Skin epidermis (tissue), 12 donors: Measurements from ENCODE around the gene UCP2.
A peak's percentile ranks its signal among the peaks of the same experiment; 100 is the strongest.

Source experiments
- H3K27ac ChIP-seq, 21 experiments: fragments of 200-600 bp; sonication (generic) in 11 of 21; one replicate each; pipeline ENCODE4 v1.5.0; 2020; ENCODE audit warnings: mild to moderate bottlenecking in 3 of 21, inconsistent platforms in 2 of 21, moderate library complexity in 2 of 21
- H3K4me3 ChIP-seq, 7 experiments: fragments of 200-600 bp; sonication (generic) in 2 of 7; one replicate each; pipeline ENCODE4 v1.5.0; 2020; ENCODE audit warnings: inconsistent platforms in 2 of 7, mild to moderate bottlenecking in 2 of 7, moderate library complexity in 1 of 7

Gene UCP2

GRCh38 chr11:73976451-73977151 lies 6.0 kb downstream of the UCP2 start:
- H3K27ac ChIP-seq: peak overlapping the region in 3 of 21 experiments; percentile 10 to 92 (median 81)

GRCh38 chr11:73975479-73975757 lies 7.2 kb downstream of the UCP2 start:
- peak overlapping the region in 5 of 21 experiments; percentile 8 to 78 (median 59) for H3K27ac ChIP-seq
- H3K4me3 ChIP-seq: no peak overlapping the region

More at GRCh38 chr11:73976451-73977151, 6.0 kb downstream of the UCP2 start:
- no peak overlapping the region for H3K4me3 ChIP-seq

GRCh38 chr11:73974604-73975478 lies 7.8 kb downstream of the UCP2 start:
- H3K4me3 ChIP-seq: no peak overlapping the region
- H3K27ac ChIP-seq: peak overlapping the region in 9 of 21 experiments; percentile 5 to 78 (median 52)

DNA sequence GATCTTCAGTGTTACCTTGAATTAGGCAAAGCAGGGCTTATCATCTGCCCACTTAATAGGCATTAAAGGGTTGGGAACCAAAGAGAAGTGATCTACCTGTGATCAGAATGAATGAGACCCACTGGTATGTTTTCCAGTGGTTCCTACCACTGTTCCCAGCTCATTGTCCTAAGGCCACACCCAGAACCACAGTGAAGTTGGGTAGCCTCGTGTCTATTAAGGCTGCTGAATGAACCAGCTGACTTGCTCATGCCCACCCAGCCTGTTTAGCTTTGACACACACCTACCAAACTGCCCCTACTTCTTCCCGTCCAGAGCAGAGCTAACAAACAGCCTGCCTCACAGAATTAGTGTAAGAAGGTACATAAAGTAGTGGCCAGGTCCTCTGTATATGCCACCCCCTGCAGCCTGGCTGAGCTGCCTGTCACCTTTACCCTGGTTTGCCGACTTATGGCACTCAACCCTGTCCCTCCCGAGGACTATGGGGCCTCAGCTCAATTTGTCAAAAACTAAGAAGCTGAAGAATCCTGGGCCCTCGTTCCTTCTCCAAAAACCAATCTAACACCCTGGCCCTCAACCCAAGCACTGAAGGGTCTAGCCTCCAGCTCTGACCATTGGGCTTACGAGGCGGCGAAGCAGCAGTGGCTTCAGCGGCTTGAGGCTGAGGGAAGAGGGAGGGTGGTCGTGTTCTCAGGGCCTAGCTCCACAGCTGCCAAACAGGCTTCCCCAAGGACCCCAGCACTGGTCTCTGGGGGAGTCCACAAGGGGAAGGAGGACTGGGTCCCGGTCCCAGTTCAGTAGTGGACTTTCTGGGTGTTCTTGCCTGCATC lies 9.8 kb downstream of the UCP2 start:
- no peak overlapping the region for H3K4me3 ChIP-seq
- peak overlapping the region in 9 of 21 experiments; percentile 47 to 78 (median 59) for H3K27ac ChIP-seq

- peak overlapping the region in 2 of 21 experiments; percentile 21 to 78 for H3K27ac ChIP-seq
- H3K4me3 ChIP-seq: no peak overlapping the region
Measured at GRCh38 chr11:73972187-73972586, 10.5 kb downstream of the UCP2 start.

DNA sequence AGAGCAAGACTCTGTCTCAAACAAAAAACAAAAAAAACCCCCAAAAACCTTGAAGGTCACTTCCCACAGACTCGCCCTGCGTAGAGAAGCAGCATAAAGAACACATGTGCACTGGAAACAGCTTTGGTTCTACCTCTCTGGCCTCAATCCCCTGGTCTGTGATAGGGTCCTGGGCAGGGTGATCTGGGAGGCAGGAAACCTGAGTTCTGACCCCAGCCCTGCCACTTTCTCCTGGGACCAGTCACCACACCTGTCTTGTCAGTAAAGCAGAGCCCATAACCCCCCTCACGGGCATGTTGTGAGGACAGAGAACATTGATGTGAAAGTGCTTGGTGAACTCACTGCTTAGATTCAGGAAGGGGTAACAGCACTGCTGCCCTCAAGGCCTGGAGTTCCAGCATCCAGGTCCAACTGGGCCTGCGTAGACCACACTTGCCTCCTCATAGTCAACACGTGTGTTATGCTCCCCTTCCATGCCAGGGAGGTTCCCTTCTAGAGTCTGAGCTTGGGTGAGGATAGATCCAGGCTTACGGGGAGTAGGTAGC lies 11.4 kb downstream of the UCP2 start:
- Histone ChIP-seq H3K4me3 (no peak overlapping the region), H3K27ac (peak overlapping the region in 4 of 21 experiments; percentile 13 to 69 (median 52))

DNA sequence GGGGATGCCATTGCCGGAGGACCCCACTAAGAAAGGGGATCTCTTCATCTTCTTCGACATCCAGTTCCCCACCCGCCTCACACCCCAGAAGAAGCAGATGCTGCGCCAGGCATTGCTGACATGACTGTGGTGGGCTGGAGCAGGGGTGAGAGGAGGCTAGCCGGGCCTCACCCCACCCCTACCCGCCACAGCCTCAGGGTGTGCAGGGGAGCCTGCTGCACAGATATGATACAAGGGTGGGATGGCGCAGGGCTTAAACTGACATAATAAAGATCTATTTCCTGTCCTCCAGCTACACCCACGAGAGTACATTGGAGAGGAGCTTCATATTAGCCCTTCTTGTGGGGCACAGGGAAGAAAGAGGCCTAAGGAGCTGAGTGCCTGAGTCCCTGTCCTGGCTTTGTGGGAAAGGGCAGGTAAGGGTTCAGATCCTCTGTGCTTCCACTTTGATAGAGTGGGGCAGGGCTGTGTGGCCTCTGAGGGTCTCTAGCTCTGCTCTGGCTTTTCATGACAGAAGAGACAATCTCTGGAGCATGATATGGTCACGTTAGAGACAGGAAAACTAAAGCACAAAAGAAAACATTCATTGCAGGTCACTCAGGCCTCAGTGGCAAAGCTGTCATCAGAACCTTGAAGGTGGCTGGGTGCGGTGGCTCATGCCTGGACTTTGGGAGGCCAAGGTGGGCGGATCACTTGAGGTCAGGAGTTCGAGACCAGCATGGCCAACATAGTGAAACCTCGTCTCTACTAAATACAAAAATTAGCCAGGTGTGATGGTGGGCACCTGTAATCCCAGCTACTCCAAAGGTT lies 12.4 kb downstream of the UCP2 start:
- no peak overlapping the region for H3K4me3 ChIP-seq

DNA sequence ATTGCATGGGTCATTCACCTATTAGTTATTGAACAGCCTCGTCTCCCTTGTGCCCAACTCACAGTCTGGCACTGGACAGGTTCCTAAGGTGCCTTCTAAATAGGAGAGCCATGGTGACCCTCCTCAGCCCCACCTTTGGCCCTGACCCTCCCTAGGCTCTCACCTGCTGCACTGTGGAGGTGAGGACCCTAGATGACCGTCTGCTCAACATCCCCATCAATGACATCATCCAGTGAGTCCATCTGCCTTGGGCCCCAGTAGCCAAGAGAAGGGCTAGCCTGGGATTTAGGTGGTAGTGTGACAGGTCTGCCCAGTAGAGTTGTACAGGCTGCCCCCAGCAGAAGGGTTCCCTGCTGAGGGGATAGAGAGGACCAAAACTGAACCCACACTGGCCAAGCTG lies 13.6 kb downstream of the UCP2 start:
- Histone ChIP-seq H3K4me3 (no peak overlapping the region), H3K27ac (peak overlapping the region in 3 of 21 experiments; percentile 34 to 69 (median 39))

More for the DNA sequence above, 12.4 kb downstream of the UCP2 start:
- peak overlapping the region in 5 of 21 experiments; percentile 20 to 69 (median 60) for H3K27ac ChIP-seq

GRCh38 chr11:73968356-73968966 lies 14.2 kb downstream of the UCP2 start:
- Histone ChIP-seq H3K4me3 (no peak overlapping the region), H3K27ac (no peak overlapping the region)

DNA sequence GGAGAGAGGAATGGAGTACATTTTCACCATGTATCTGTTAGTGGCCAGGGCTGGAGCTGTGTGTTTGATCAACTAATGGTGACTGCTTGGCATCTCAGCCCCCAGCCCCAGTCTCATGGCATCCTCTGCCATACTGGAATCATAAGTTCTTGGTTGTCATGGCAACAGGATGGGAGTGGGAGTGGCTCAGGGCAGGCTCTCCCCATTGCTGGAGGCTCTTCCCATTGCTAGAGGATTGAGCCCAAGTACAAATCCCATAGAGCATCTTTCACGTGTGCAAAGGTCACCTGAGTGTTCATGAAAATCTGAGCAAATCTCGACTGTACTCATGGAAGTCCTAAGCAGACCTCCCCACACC lies 16.9 kb downstream of the UCP2 start:
- H3K27ac ChIP-seq: no peak overlapping the region
- H3K4me3 ChIP-seq: no peak overlapping the region

DNA sequence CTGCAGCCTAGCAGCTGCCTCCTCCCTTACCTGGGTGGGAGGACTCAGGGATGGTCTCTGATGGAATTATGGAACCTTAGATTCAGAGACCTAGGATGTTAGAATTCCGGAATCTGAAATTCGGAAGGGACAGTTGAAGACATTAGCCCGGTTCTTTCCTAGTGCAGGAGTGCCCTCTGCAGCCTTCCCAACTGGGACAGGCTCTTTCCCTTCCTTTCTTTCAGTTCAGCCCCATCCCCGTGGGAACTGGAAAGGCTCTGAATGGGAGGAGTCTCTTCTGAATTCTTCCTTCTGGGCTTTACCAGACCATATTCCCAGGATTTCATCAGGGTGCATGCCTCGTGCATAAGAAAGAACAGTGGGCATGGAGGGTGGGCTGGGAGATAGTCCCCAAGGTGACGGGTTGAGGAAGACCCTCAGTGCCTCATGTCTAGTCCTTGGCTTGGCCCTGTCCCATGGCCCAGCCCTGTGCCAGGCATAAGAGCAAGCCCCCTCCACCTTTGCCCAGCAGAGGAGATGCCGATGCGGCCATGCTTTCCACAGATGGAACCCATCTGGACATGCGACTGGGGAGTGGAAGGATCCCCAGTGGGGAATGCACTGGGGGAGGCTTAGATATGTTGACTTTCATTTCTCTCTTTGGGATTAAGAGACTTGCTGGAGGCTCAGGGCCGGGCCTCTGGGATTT lies 17.4 kb downstream of the UCP2 start:
- Histone ChIP-seq H3K4me3 (no peak overlapping the region), H3K27ac (no peak overlapping the region)

- Histone ChIP-seq H3K4me3 (no peak overlapping the region), H3K27ac (no peak overlapping the region)
Measured at GRCh38 chr11:73963861-73964260, 18.8 kb downstream of the UCP2 start.

DNA sequence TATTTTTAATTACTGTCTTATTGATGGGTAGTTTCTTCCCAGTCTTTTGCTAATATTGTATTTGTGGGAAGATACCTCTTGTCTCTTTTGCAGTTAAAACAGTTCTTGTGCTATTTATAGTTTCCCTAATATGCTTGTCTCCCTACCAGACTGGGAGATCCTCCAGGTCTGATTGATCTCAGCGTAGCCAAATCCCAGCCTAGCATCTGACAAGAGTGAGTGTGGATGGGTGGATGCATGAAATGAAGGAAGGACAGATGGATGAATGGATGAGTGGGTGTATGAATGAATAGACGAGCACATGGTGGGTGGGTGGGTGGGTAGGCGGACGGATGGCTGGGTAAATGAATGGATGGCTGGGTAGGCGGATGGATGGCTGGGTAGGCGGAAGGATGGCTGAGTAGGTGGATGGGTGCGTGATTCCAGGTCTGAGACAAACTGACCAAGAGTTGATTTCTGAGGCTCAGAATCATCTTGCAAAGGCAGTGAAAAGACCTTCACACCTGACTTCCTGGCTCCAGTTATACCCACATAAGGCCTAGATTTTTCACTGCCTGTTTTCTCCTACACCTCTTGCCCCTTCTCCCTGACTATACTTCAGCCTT lies 20.4 kb downstream of the UCP2 start:
- H3K27ac ChIP-seq: no peak overlapping the region

GRCh38 chr11:73961321-73961720 lies 21.3 kb downstream of the UCP2 start:
- no peak overlapping the region for H3K4me3 ChIP-seq
- no peak overlapping the region for H3K27ac ChIP-seq

More for the DNA sequence above, 20.4 kb downstream of the UCP2 start:
- H3K4me3 ChIP-seq: no peak overlapping the region

DNA sequence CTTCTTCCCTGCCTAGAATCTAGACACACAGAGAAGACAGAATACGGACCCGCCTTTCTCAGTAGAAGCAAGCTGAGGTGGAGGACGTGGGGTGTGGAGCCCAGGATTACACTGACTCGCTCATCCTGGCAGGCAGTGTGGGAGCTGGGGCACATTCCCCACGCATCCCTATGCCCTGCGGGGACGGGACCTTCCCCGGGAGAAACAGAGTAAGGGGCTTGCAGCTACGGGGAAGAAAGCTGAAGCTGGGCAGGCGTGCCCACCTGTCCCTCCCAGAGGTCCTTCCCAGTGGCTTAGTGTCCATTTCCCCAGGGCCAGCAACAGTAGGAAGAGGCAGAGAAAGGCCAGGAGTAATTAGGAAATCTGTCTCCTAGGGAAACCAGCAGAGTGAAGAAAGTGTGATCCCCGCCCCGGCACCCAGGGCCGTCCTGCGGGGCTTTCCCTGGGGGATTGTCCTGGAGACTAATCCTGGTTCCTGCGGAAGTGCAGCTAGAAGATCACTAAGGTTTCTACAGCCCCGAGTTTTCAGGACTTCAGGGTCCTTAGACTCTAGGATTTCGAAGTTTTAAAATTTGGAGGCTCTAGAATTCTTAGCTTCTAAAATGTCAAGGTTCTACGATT lies 24.0 kb downstream of the UCP2 start:
- H3K4me3 ChIP-seq: no peak overlapping the region
- H3K27ac ChIP-seq: no peak overlapping the region

GRCh38 chr11:73957654-73958361 lies 24.8 kb downstream of the UCP2 start:
- H3K4me3 ChIP-seq: no peak overlapping the region
- H3K27ac ChIP-seq: no peak overlapping the region
